ENCODE measurements around the gene MVD. TPM values are rescaled to one million over a fixed set of nuclear protein-coding genes. Genes with fewer than 3 reads are reported as not detected.

MVD gene
- total and polyA plus RNA-seq, 2 of the 13 experiments (the other 11 are each of a cell fraction or from before 2014, with no cell fraction given), result 28.1 to 187 TPM

DNA sequence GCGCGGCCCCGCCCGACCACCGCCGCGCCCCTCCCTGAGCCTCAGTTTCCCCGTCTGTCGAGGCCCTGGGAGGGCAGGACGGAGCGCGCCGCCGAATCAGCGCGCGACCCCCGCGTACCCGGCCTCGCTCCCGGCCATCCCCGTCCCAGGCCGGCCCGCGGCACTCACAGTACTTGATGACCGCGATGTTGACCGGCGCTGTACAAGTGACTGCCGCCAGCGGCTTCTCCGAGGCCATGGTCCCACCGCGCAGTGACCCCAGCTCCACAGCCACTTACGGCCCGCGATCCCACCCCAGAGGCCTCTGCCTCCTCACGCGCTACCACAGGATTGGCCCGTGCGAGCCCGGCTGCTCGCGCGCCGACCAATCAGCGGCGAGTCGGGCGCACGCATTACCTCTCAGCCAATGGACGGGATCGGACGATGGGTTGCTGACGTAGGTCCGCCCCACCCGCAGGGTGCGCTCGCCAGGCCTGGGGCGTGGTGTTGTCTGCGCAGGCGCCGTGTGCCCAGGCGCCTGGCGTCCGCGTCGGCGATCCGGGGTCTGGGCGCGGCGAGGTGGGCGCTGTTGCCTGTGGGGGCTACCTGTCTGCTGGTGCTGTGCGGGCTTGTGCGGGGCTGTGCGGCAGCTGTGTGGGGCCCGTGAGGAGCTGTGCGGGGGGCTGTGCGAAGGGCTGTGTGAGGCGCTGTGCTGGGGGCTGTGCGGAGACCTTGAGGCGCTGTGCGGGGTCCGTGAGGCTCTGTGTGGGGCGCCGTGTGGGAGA lies at the start of gene MVD (continued):
- TF ChIP-seq, protein P1, sequence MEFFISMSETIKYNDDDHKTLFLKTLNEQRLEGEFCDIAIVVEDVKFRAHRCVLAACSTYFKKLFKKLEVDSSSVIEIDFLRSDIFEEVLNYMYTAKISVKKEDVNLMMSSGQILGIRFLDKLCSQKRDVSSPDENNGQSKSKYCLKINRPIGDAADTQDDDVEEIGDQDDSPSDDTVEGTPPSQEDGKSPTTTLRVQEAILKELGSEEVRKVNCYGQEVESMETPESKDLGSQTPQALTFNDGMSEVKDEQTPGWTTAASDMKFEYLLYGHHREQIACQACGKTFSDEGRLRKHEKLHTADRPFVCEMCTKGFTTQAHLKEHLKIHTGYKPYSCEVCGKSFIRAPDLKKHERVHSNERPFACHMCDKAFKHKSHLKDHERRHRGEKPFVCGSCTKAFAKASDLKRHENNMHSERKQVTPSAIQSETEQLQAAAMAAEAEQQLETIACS (CRISPR knock-in tag; IDR thresholded peaks at IDR 0.05), result peak; percentile 64
- TF ChIP-seq, protein P2, sequence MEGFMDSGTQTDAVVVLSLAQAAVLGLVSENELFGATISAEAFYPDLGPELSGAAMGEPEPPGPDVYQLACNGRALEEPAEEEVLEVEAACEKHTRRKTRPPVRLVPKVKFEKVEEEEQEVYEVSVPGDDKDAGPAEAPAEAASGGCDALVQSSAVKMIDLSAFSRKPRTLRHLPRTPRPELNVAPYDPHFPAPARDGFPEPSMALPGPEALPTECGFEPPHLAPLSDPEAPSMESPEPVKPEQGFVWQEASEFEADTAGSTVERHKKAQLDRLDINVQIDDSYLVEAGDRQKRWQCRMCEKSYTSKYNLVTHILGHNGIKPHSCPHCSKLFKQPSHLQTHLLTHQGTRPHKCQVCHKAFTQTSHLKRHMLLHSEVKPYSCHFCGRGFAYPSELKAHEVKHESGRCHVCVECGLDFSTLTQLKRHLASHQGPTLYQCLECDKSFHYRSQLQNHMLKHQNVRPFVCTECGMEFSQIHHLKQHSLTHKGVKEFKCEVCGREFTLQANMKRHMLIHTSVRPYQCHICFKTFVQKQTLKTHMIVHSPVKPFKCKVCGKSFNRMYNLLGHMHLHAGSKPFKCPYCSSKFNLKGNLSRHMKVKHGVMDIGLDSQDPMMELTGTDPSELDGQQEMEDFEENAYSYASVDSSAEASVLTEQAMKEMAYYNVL (CRISPR knock-in tag; IDR thresholded peaks at IDR 0.05; ENCODE audit: borderline replicate concordance), result peak; percentile 58; the same call in 1 of the 2 replicates
- TF ChIP-seq, protein P3, sequence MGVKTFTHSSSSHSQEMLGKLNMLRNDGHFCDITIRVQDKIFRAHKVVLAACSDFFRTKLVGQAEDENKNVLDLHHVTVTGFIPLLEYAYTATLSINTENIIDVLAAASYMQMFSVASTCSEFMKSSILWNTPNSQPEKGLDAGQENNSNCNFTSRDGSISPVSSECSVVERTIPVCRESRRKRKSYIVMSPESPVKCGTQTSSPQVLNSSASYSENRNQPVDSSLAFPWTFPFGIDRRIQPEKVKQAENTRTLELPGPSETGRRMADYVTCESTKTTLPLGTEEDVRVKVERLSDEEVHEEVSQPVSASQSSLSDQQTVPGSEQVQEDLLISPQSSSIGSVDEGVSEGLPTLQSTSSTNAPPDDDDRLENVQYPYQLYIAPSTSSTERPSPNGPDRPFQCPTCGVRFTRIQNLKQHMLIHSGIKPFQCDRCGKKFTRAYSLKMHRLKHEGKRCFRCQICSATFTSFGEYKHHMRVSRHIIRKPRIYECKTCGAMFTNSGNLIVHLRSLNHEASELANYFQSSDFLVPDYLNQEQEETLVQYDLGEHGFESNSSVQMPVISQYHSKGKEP (CRISPR knock-in tag; IDR thresholded peaks at IDR 0.05), result 0 out of 2 replicates have a peak, but pooled peaks have one; percentile 80
- TF ChIP-seq ZSCAN22 (CRISPR knock-in tag; IDR thresholded peaks at IDR 0.05) (0 out of 2 replicates have a peak, but pooled peaks have one; percentile 32), TBP (CRISPR knock-in tag; IDR thresholded peaks at IDR 0.05) (no peak), TMF1 (CRISPR knock-in tag; IDR thresholded peaks at IDR 0.05; ENCODE audit: low read depth) (peak; percentile 86), HNRNPH1 (optimal IDR thresholded peaks at IDR 0.05; ENCODE audit: low read depth, low read length) (no peak), MIER3 (CRISPR knock-in tag; IDR thresholded peaks at IDR 0.05; ENCODE audit: borderline replicate concordance) (peak; percentile 77; the same call in 1 of the 2 replicates), SIX4 (CRISPR knock-in tag; IDR thresholded peaks at IDR 0.05) (peak; percentile 33; the same call in 1 of the 2 replicates), MTF1 (CRISPR knock-in tag; IDR thresholded peaks at IDR 0.05) (no peak), ZNF225 (CRISPR knock-in tag; IDR thresholded peaks at IDR 0.05) (peak; percentile 88; the same call in 1 of the 2 replicates), RARA (CRISPR knock-in tag; IDR thresholded peaks at IDR 0.05) (peak; percentile 75), YY1 (IDR thresholded peaks at IDR 0.05; ENCODE audit: insufficient read depth, insufficient replicate concordance, low read depth, low read length) (peak; percentile 85), FOSL1 (CRISPR knock-in tag; IDR thresholded peaks at IDR 0.05; ENCODE audit: borderline replicate concordance) (no peak), RELA (CRISPR knock-in tag; IDR thresholded peaks at IDR 0.05) (peak; percentile 86), ARNTL (CRISPR knock-in tag; IDR thresholded peaks at IDR 0.05) (peak; percentile 96), TRIM24 (CRISPR knock-in tag; IDR thresholded peaks at IDR 0.05) (no peak), TCF7L2 (IDR thresholded peaks at IDR 0.05; ENCODE audit: low read depth, low read length) (no peak), ATM (IDR thresholded peaks at IDR 0.05; ENCODE audit: borderline replicate concordance) (no peak)
- TF ChIP-seq, protein P4, sequence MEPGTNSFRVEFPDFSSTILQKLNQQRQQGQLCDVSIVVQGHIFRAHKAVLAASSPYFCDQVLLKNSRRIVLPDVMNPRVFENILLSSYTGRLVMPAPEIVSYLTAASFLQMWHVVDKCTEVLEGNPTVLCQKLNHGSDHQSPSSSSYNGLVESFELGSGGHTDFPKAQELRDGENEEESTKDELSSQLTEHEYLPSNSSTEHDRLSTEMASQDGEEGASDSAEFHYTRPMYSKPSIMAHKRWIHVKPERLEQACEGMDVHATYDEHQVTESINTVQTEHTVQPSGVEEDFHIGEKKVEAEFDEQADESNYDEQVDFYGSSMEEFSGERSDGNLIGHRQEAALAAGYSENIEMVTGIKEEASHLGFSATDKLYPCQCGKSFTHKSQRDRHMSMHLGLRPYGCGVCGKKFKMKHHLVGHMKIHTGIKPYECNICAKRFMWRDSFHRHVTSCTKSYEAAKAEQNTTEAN (CRISPR knock-in tag; conservative IDR thresholded peaks at IDR 0.05), result no peak; the same call in 1 of the 2 replicates
- TF ChIP-seq, protein P5, sequence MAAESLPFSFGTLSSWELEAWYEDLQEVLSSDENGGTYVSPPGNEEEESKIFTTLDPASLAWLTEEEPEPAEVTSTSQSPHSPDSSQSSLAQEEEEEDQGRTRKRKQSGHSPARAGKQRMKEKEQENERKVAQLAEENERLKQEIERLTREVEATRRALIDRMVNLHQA (CRISPR knock-in tag; IDR thresholded peaks at IDR 0.05), result no peak
- TF ChIP-seq, protein P6, sequence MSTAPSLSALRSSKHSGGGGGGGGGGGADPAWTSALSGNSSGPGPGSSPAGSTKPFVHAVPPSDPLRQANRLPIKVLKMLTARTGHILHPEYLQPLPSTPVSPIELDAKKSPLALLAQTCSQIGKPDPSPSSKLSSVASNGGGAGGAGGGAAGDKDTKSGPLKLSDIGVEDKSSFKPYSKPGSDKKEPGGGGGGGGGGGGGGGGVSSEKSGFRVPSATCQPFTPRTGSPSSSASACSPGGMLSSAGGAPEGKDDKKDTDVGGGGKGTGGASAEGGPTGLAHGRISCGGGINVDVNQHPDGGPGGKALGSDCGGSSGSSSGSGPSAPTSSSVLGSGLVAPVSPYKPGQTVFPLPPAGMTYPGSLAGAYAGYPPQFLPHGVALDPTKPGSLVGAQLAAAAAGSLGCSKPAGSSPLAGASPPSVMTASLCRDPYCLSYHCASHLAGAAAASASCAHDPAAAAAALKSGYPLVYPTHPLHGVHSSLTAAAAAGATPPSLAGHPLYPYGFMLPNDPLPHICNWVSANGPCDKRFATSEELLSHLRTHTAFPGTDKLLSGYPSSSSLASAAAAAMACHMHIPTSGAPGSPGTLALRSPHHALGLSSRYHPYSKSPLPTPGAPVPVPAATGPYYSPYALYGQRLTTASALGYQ (CRISPR knock-in tag; IDR thresholded peaks at IDR 0.05), result peak; percentile 47; the same call in 1 of the 2 replicates

All from HepG2 (cell line).